HCT116 (cell line): ENCODE measurements around the gene OR1N1.

Source experiments
- EZH2 ChIP-seq: fragments of 200-600 bp; sonication (generic); IDR thresholded peaks from 2 replicates; pipeline ENCODE4 v1.6.1; 2017; ENCODE audit warnings: antibody characterized with exemption, mixed run types
- POLR2A ChIP-seq: IDR thresholded peaks from 2 replicates; pipeline ENCODE4 v1.7.0; 2011; ENCODE audit warnings: borderline replicate concordance; ENCODE audit not compliant: insufficient read depth, insufficient read length; ENCODE audit errors: extremely low read depth
- SRF ChIP-seq: IDR thresholded peaks from 2 replicates; pipeline ENCODE4 v1.6.1; 2012; ENCODE audit warnings: low read depth
- TF ChIP-seq, protein P1 (sequence below), 3 experiments: fragments of 200-600 bp in 1 of 3; sonication (generic) in 1 of 3; IDR thresholded peaks in 2 of 3; conservative IDR thresholded peaks in 1 of 3; 2 replicates each; pipeline ENCODE4 v1.5.1; 2012 to 2017; ENCODE audit warnings: low read depth in 2 of 3, low read length in 2 of 3, antibody characterized with exemption in 1 of 3, borderline replicate concordance in 1 of 3, control low read depth in 1 of 3, mild to moderate bottlenecking in 1 of 3, mixed read lengths in 1 of 3, mixed run types in 1 of 3, moderate library complexity in 1 of 3; ENCODE audit not compliant: insufficient read depth in 1 of 3
- TF ChIP-seq, protein P2 (sequence below): IDR thresholded peaks from 2 replicates; pipeline ENCODE4 v1.6.1; 2012; ENCODE audit warnings: low read depth

DNA sequence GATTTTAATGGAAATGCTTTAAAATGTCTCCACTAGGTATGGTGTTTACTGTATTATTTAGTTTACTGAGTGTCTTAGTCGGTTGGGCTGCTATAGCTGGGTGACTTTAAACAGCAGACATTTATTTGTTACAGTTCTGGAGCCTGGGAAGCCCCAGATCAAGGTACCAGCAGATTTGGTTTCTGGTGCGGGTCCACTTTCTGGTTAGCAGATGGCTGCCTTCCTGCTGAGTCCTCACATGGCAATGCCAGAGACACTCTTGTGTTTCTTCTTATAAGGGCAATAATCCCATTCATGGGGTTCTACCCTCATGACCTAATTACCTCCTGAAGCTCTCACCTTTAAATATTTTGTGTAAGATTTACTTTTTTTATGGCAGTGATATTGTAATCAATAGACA lies 8.9 kb downstream of the OR1N1 start:
- TF ChIP-seq, protein P1, sequence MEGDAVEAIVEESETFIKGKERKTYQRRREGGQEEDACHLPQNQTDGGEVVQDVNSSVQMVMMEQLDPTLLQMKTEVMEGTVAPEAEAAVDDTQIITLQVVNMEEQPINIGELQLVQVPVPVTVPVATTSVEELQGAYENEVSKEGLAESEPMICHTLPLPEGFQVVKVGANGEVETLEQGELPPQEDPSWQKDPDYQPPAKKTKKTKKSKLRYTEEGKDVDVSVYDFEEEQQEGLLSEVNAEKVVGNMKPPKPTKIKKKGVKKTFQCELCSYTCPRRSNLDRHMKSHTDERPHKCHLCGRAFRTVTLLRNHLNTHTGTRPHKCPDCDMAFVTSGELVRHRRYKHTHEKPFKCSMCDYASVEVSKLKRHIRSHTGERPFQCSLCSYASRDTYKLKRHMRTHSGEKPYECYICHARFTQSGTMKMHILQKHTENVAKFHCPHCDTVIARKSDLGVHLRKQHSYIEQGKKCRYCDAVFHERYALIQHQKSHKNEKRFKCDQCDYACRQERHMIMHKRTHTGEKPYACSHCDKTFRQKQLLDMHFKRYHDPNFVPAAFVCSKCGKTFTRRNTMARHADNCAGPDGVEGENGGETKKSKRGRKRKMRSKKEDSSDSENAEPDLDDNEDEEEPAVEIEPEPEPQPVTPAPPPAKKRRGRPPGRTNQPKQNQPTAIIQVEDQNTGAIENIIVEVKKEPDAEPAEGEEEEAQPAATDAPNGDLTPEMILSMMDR (IDR thresholded peaks at IDR 0.05 in 2 of 3, conservative IDR thresholded peaks at IDR 0.05 in 1 of 3; ENCODE audit: borderline replicate concordance in 1 of 3, insufficient read depth in 1 of 3, low read depth in 2 of 3, low read length in 2 of 3): no peak
- TF ChIP-seq EZH2 (no peak), POLR2A (no peak), SRF (no peak)
- TF ChIP-seq, protein P2, sequence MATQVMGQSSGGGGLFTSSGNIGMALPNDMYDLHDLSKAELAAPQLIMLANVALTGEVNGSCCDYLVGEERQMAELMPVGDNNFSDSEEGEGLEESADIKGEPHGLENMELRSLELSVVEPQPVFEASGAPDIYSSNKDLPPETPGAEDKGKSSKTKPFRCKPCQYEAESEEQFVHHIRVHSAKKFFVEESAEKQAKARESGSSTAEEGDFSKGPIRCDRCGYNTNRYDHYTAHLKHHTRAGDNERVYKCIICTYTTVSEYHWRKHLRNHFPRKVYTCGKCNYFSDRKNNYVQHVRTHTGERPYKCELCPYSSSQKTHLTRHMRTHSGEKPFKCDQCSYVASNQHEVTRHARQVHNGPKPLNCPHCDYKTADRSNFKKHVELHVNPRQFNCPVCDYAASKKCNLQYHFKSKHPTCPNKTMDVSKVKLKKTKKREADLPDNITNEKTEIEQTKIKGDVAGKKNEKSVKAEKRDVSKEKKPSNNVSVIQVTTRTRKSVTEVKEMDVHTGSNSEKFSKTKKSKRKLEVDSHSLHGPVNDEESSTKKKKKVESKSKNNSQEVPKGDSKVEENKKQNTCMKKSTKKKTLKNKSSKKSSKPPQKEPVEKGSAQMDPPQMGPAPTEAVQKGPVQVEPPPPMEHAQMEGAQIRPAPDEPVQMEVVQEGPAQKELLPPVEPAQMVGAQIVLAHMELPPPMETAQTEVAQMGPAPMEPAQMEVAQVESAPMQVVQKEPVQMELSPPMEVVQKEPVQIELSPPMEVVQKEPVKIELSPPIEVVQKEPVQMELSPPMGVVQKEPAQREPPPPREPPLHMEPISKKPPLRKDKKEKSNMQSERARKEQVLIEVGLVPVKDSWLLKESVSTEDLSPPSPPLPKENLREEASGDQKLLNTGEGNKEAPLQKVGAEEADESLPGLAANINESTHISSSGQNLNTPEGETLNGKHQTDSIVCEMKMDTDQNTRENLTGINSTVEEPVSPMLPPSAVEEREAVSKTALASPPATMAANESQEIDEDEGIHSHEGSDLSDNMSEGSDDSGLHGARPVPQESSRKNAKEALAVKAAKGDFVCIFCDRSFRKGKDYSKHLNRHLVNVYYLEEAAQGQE: no peak
